ENCODE measurements around the gene MUC21.

DNA sequence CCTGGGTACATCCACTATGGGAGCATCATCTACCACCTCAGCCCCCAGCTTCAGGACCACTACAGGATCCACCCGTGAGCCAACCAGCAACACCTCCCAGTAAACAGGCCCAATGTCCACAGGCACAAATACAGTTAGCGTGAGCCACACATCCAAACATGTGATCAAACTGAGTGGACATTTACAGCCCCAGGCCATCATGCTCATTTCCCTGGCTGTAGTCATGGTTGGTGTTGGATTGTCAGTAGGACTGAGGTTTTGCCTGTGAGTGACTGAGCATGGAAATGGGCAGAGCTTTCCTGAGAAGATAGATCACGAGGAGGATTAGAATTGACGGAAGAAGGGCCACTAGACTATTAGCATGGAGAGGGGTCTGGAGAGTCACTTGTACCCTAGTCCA is 10.7 kb upstream of the MUC21 start:
- TF ChIP-seq, protein P1, sequence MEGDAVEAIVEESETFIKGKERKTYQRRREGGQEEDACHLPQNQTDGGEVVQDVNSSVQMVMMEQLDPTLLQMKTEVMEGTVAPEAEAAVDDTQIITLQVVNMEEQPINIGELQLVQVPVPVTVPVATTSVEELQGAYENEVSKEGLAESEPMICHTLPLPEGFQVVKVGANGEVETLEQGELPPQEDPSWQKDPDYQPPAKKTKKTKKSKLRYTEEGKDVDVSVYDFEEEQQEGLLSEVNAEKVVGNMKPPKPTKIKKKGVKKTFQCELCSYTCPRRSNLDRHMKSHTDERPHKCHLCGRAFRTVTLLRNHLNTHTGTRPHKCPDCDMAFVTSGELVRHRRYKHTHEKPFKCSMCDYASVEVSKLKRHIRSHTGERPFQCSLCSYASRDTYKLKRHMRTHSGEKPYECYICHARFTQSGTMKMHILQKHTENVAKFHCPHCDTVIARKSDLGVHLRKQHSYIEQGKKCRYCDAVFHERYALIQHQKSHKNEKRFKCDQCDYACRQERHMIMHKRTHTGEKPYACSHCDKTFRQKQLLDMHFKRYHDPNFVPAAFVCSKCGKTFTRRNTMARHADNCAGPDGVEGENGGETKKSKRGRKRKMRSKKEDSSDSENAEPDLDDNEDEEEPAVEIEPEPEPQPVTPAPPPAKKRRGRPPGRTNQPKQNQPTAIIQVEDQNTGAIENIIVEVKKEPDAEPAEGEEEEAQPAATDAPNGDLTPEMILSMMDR (IDR thresholded peaks at IDR 0.05): no peak
- no peak for TF ChIP-seq POLR2A (IDR thresholded peaks at IDR 0.05)

All from testis (tissue), 2 donors.